Neural crest cell (in vitro differentiated cells): ENCODE data around the gene GBP4. TPM values are rescaled to one million over a fixed set of nuclear protein-coding genes. Genes with fewer than 3 reads are reported as not detected.

Source experiments
- DNase-seq: peaks from one replicate; pipeline ENCODE4 v3.0.0; 2021; ENCODE audit warnings: low read depth, mixed read lengths, low spot score
- H3K27ac Mint-ChIP-seq: one replicate; pipeline ENCODE4 v1.8.0; 2021; ENCODE audit warnings: mild to moderate bottlenecking, mixed read lengths; ENCODE audit not compliant: unreplicated experiment
- H3K27me3 Mint-ChIP-seq: 2 replicates; pipeline ENCODE4 v1.8.0; 2021; ENCODE audit warnings: low read depth, mild to moderate bottlenecking, mixed read lengths
- H3K36me3 Mint-ChIP-seq: 2 replicates; pipeline ENCODE4 v1.8.0; 2021; ENCODE audit warnings: low read depth, mild to moderate bottlenecking, mixed read lengths
- H3K4me1 Mint-ChIP-seq: 2 replicates; pipeline ENCODE4 v1.8.0; 2021; ENCODE audit warnings: mixed read lengths
- H3K4me3 Mint-ChIP-seq: one replicate; pipeline ENCODE4 v1.8.0; 2021; ENCODE audit warnings: mild to moderate bottlenecking, mixed read lengths
- H3K9me3 Mint-ChIP-seq: 2 replicates; pipeline ENCODE4 v1.8.0; 2021; ENCODE audit warnings: mixed read lengths
- CTCF ChIP-seq: fragments of 200-600 bp; sonication (generic); conservative IDR thresholded peaks from 2 replicates; pipeline ENCODE4 v1.5.0; 2021; ENCODE audit warnings: antibody characterized with exemption, mild to moderate bottlenecking
- total RNA-seq: library from RNA; stranded (reverse); gene quantifications from 2 replicates; pipeline ENCODE4 v1.2.1, GENCODE V29; 2021

GBP4 gene
- total RNA-seq, 1 donor from 2014 or later: not detected

DNA sequence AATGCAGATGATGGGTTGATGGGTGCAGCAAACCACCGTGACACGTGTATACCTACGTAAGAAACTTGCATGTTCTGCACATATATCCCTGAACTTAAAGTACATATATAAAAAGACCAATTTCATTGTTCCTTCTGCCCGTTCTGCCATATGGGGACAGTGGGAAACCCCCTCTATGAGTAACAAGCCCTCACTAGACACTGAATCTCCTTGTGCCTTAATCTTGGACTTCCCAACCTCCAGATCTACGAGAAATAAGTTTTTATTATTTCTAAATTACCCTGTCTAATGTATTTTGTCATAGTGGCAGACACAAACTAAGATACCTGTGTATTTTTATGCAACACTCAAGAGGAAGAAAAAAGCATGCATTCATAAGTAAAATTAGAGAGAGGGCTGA, 32.9 kb downstream of the GBP4 start:
- H3K36me3 Mint-ChIP-seq: no peaks in the 10 kb centered on the region
- peaks cover 10% of the 10 kb centered on the region for H3K27me3 Mint-ChIP-seq
- no peak for DNase-seq
- peaks cover 2% of the 10 kb centered on the region for H3K9me3 Mint-ChIP-seq
- no peak overlapping the region for H3K4me3 Mint-ChIP-seq
- H3K4me1 Mint-ChIP-seq: no peaks in the 10 kb centered on the region
- H3K27ac Mint-ChIP-seq: no peak overlapping the region
- no peak for TF ChIP-seq CTCF

- no peak for TF ChIP-seq CTCF
- Mint-ChIP-seq H3K36me3 (no peaks in the 10 kb centered on the region), H3K4me3 (no peak overlapping the region), H3K27ac (no peak overlapping the region), H3K27me3 (peaks cover 6% of the 10 kb centered on the region), H3K4me1 (no peaks in the 10 kb centered on the region), H3K9me3 (no peaks in the 10 kb centered on the region)
- DNase-seq: no peak
Measured at GRCh38 chr1:89151047-89151446, 47.7 kb downstream of the GBP4 start.

DNA sequence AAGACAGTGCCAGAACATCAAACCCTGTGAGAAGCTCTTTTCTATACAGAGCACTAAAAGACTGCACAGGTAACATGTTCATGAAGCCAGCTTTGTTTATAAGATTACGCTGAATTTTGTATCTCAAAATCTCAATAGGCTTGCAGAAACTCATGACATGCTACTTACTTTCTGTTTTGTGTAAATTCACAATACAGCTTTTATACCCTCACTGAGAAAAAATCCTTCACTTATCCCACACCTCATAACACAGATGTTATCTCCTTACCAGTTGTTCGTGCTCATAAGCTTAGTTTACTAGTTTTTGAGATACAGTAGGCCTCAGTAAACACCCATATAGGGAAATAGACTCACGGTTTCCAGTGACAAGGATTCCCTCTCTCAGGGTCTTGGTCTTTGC, 48.8 kb downstream of the GBP4 start:
- H3K27ac Mint-ChIP-seq: no peak overlapping the region
- no peak for DNase-seq
- H3K36me3 Mint-ChIP-seq: no peaks in the 10 kb centered on the region
- H3K4me1 Mint-ChIP-seq: no peaks in the 10 kb centered on the region
- H3K4me3 Mint-ChIP-seq: no peak overlapping the region
- peaks cover 6% of the 10 kb centered on the region for H3K27me3 Mint-ChIP-seq
- TF ChIP-seq CTCF: no peak
- no peaks in the 10 kb centered on the region for H3K9me3 Mint-ChIP-seq

DNA sequence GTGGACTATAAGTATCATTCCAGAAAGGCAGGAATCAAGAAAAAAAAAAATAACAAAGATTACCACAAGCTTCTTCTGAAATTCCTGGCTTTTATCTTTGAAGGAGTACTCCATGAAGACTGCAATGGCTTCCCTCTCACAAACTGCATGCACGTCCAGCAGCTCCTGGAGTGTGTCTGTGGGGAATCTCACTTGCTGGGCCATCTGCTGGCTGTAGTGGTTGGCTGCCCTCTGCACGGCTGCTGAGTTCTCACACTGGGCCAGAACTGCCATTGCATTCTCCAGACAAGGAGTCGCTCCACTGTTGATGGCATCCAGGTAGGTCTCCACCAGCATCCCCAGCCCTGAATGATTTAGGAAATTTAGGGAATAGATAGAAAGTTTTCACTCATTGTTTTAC, 49.5 kb downstream of the GBP4 start:
- H3K36me3 Mint-ChIP-seq: no peaks in the 10 kb centered on the region
- peak; percentile 23 for TF ChIP-seq CTCF
- no peak for DNase-seq

GRCh38 chr1:89147678-89148658, 50.8 kb downstream of the GBP4 start:
- no peaks in the 10 kb centered on the region for H3K36me3 Mint-ChIP-seq
- DNase-seq: no peak
- no peaks in the 10 kb centered on the region for H3K4me1 Mint-ChIP-seq
- no peak overlapping the region for H3K27ac Mint-ChIP-seq
- no peak overlapping the region for H3K4me3 Mint-ChIP-seq
- peaks cover 6% of the 10 kb centered on the region for H3K27me3 Mint-ChIP-seq
- no peaks in the 10 kb centered on the region for H3K9me3 Mint-ChIP-seq
- TF ChIP-seq CTCF: no peak

More for the DNA sequence above, 49.5 kb downstream of the GBP4 start:
- Mint-ChIP-seq H3K9me3 (no peaks in the 10 kb centered on the region), H3K4me1 (no peaks in the 10 kb centered on the region), H3K27me3 (peaks cover 6% of the 10 kb centered on the region), H3K27ac (no peak overlapping the region), H3K4me3 (no peak overlapping the region)
